HepG2 (cell line): ENCODE results near the gene WDR76. TPM values are rescaled to one million over a fixed set of nuclear protein-coding genes. Genes with fewer than 3 reads are reported as not detected.
A peak's percentile ranks its signal among the peaks of the same experiment; 100 is the strongest.

Source experiments
- ARHGAP35 ChIP-seq: sonication (generic); formaldehyde crosslinking; IDR thresholded peaks from 2 replicates; pipeline ENCODE4 v1.9.0; 2022; ENCODE audit warnings: mild to moderate bottlenecking, inconsistent platforms, moderate library complexity, missing genetic modification reagents, borderline replicate concordance
- EEA1 ChIP-seq: sonication (generic); formaldehyde crosslinking; IDR thresholded peaks from 2 replicates; pipeline ENCODE4 v1.5.1; 2020; ENCODE audit warnings: mild to moderate bottlenecking, missing genetic modification reagents, borderline replicate concordance
- HINFP ChIP-seq: sonication (generic); formaldehyde crosslinking; IDR thresholded peaks from 2 replicates; pipeline ENCODE4 v1.4.0; 2020; ENCODE audit warnings: low read depth, mild to moderate bottlenecking, missing genetic modification reagents
- HNF1A ChIP-seq, 2 experiments: sonication (generic) in 1 of 2; formaldehyde crosslinking in 1 of 2; IDR thresholded peaks; 2 replicates each; pipeline versions ENCODE4 v1.4.0 to v1.6.1; 2016 to 2020; ENCODE audit warnings: borderline replicate concordance in 1 of 2, low read depth in 1 of 2, mild to moderate bottlenecking in 1 of 2, missing genetic modification reagents in 1 of 2
- HOXA3 ChIP-seq: sonication (generic); formaldehyde crosslinking; IDR thresholded peaks from 2 replicates; pipeline ENCODE4 v1.5.0; 2020; ENCODE audit warnings: missing genetic modification reagents
- IKZF4 ChIP-seq: sonication (generic); formaldehyde crosslinking; IDR thresholded peaks from 2 replicates; pipeline ENCODE4 v1.5.1; 2020; ENCODE audit warnings: borderline replicate concordance, mild to moderate bottlenecking, low read depth, missing genetic modification reagents; ENCODE audit errors: not compliant biosample characterization
- IRX3 ChIP-seq: sonication (generic); formaldehyde crosslinking; IDR thresholded peaks from 2 replicates; pipeline ENCODE4 v1.8.1; 2023; ENCODE audit warnings: mild to moderate bottlenecking, low read depth, missing genetic modification reagents, borderline replicate concordance
- MED8 ChIP-seq: sonication (generic); formaldehyde crosslinking; IDR thresholded peaks from 2 replicates; pipeline ENCODE4 v1.8.1; 2023; ENCODE audit warnings: mild to moderate bottlenecking, missing genetic modification reagents; ENCODE audit not compliant: insufficient replicate concordance
- NFYB ChIP-seq: sonication (generic); formaldehyde crosslinking; IDR thresholded peaks from 2 replicates; pipeline ENCODE4 v1.4.0; 2020; ENCODE audit warnings: missing genetic modification reagents
- NONO ChIP-seq, 2 experiments: fragments of 450-650 bp in 1 of 2; sonication (generic) in 1 of 2; formaldehyde crosslinking in 1 of 2; IDR thresholded peaks in 1 of 2; conservative IDR thresholded peaks in 1 of 2; 2 replicates each; pipeline versions ENCODE4 v1.6.1 to v1.8.0; 2017 to 2022; ENCODE audit warnings: mild to moderate bottlenecking in 1 of 2, missing genetic modification reagents in 1 of 2, moderate library complexity in 1 of 2
- RELA ChIP-seq: sonication (generic); formaldehyde crosslinking; IDR thresholded peaks from 2 replicates; pipeline ENCODE4 v1.4.0; 2020; ENCODE audit warnings: missing genetic modification reagents
- SALL2 ChIP-seq: sonication (generic); formaldehyde crosslinking; IDR thresholded peaks from 2 replicates; pipeline ENCODE4 v1.8.1; 2023; ENCODE audit warnings: mild to moderate bottlenecking, missing genetic modification reagents, inconsistent platforms
- SP2 ChIP-seq: sonication (generic); formaldehyde crosslinking; IDR thresholded peaks from 2 replicates; pipeline ENCODE4 v1.5.1; 2020; ENCODE audit warnings: mild to moderate bottlenecking, missing genetic modification reagents
- SUZ12 ChIP-seq: fragments of 150-350 bp; IDR thresholded peaks from 2 replicates; pipeline ENCODE4 v1.6.1; 2014; ENCODE audit warnings: low read depth, low read length
- TCF7L2 ChIP-seq: IDR thresholded peaks from 2 replicates; pipeline ENCODE4 v1.6.1; 2011; ENCODE audit warnings: mild to moderate bottlenecking, low read depth, low read length, moderate library complexity
- ZMYM4 ChIP-seq: sonication (generic); formaldehyde crosslinking; IDR thresholded peaks from 2 replicates; pipeline ENCODE4 v1.8.1; 2023; ENCODE audit warnings: mild to moderate bottlenecking, missing genetic modification reagents
- ZNF484 ChIP-seq: sonication (generic); formaldehyde crosslinking; IDR thresholded peaks from 2 replicates; pipeline ENCODE4 v1.5.1; 2020; ENCODE audit warnings: mild to moderate bottlenecking, low read depth, missing genetic modification reagents, borderline replicate concordance
- ZNF598 ChIP-seq: sonication (generic); formaldehyde crosslinking; IDR thresholded peaks from 2 replicates; pipeline ENCODE4 v1.5.1; 2020; ENCODE audit warnings: mild to moderate bottlenecking, missing genetic modification reagents, borderline replicate concordance
- ZNF761 ChIP-seq: sonication (generic); formaldehyde crosslinking; conservative IDR thresholded peaks from 2 replicates; pipeline ENCODE4 v1.4.0; 2020; ENCODE audit warnings: mild to moderate bottlenecking, missing genetic modification reagents
- ZNF775 ChIP-seq: sonication (generic); formaldehyde crosslinking; IDR thresholded peaks from 2 replicates; pipeline ENCODE4 v1.4.0; 2020; ENCODE audit warnings: missing genetic modification reagents, mild to moderate bottlenecking, moderate library complexity, borderline replicate concordance
- ZNF782 ChIP-seq: sonication (generic); formaldehyde crosslinking; IDR thresholded peaks from 2 replicates; pipeline ENCODE4 v1.4.0; 2020; ENCODE audit warnings: missing genetic modification reagents, mild to moderate bottlenecking, borderline replicate concordance
- ZNF83 ChIP-seq: sonication (generic); formaldehyde crosslinking; IDR thresholded peaks from 2 replicates; pipeline ENCODE4 v1.4.0; 2020; ENCODE audit warnings: missing genetic modification reagents, mild to moderate bottlenecking, borderline replicate concordance
- ZSCAN29 ChIP-seq: sonication (generic); formaldehyde crosslinking; conservative IDR thresholded peaks from 2 replicates; pipeline ENCODE4 v1.4.0; 2020; ENCODE audit warnings: mild to moderate bottlenecking, missing genetic modification reagents
- polyA plus RNA-seq, 8 experiments: library from polyadenylated mRNA; depleted of rRNA in 3 of 8; stranded (reverse) in 7 of 8; unstranded in 1 of 8; fragments of >200 nt; fragmentation: Illumina TruSeq in 4 of 8; extraction: Trizol in 4 of 8; gene quantifications; 2 replicates each; pipeline versions ENCODE4 v1.2.1 to v1.2.3, GENCODE V29; 2011 to 2016; ENCODE audit warnings: low read depth in 4 of 8, missing spikeins in 1 of 8, mixed read lengths in 1 of 8; ENCODE audit not compliant: insufficient read depth in 1 of 8
- total RNA-seq, 5 experiments: library from RNA; depleted of rRNA; stranded (reverse); fragments of >200 nt; fragmentation: Illumina TruSeq; extraction: Trizol; gene quantifications; 2 replicates each; pipeline ENCODE4 v1.2.3, GENCODE V29; 2016; ENCODE audit warnings: low read depth in 1 of 5

The WDR76 gene
- total and polyA plus RNA-seq, 2 of the 13 experiments (the other 11 are each of a cell fraction or from before 2014, with no cell fraction given), result 1.1 to 9.7 TPM

GRCh38 chr15:43777267-43777914 lies 49.4 kb upstream of the WDR76 start (continued):
- TF ChIP-seq HNF1A (IDR thresholded peaks at IDR 0.05; ENCODE audit: low read depth) (no peak), HNF1A (CRISPR knock-in tag; IDR thresholded peaks at IDR 0.05; ENCODE audit: borderline replicate concordance) (peak; percentile 23; the same call in 1 of the 2 replicates), IKZF4 (CRISPR knock-in tag) (peak; percentile 70), NFYB (CRISPR knock-in tag) (peak; percentile 17; the same call in 1 of the 2 replicates), ZNF484 (CRISPR knock-in tag) (no peak; the same call in 1 of the 2 replicates), IRX3 (CRISPR knock-in tag) (peak; percentile 46; the same call in 1 of the 2 replicates), SUZ12 (no peak), MED8 (no peak), ZNF83 (CRISPR knock-in tag) (no peak), ZNF598 (CRISPR knock-in tag) (peak; percentile 77; the same call in 1 of the 2 replicates), ZNF775 (CRISPR knock-in tag) (no peak; the same call in 1 of the 2 replicates), HINFP (CRISPR knock-in tag) (no peak; the same call in 1 of the 2 replicates), TCF7L2 (no peak), ZNF782 (CRISPR knock-in tag) (peak; percentile 86; the same call in 1 of the 2 replicates), NONO (IDR thresholded peaks at IDR 0.05) (no peak), NONO (CRISPR knock-in tag; conservative IDR thresholded peaks at IDR 0.05) (peak; percentile 28; the same call in 1 of the 2 replicates), RELA (CRISPR knock-in tag) (no peak), ARHGAP35 (CRISPR knock-in tag) (peak; percentile 46; the same call in 1 of the 2 replicates), EEA1 (CRISPR knock-in tag) (no peak), ZNF761 (CRISPR knock-in tag) (peak; percentile 84; the same call in 1 of the 2 replicates), ZMYM4 (CRISPR knock-in tag) (peak; percentile 48; the same call in 1 of the 2 replicates), SALL2 (CRISPR knock-in tag) (peak; percentile 66; the same call in 1 of the 2 replicates), ZSCAN29 (CRISPR knock-in tag) (peak; percentile 82; the same call in 1 of the 2 replicates), HOXA3 (CRISPR knock-in tag) (peak; percentile 68; the same call in 1 of the 2 replicates), SP2 (CRISPR knock-in tag) (no peak)
